K562 (cell line): ENCODE results near the gene LCLAT1. TPM values are rescaled to one million over a fixed set of nuclear protein-coding genes. Genes with fewer than 3 reads are reported as not detected.

Experiments
- ATF7 ChIP-seq: fragments of 450-650 bp; IDR thresholded peaks from 2 replicates; pipeline ENCODE4 v1.7.1; 2014; ENCODE audit warnings: mild to moderate bottlenecking, moderate library complexity
- BACH1 ChIP-seq: fragments of 200-800 bp; sonication (Bioruptor generic); IDR thresholded peaks from 2 replicates; pipeline ENCODE4 v1.6.1; 2016; ENCODE audit warnings: missing genetic modification characterization, missing compliant biosample characterization
- KAT2B ChIP-seq: IDR thresholded peaks from one replicate; pipeline ENCODE4 v1.6.1; 2012; ENCODE audit warnings: low read depth, mild to moderate bottlenecking, control low read depth, inconsistent platforms, low read length, moderate library complexity
- MIER1 ChIP-seq: fragments of 450-650 bp; IDR thresholded peaks from 2 replicates; pipeline ENCODE4 v1.6.1; 2016; ENCODE audit warnings: antibody characterized with exemption, mild to moderate bottlenecking, low read depth
- MTA2 ChIP-seq: fragments of 450-650 bp; IDR thresholded peaks from 2 replicates; pipeline ENCODE4 v1.6.1; 2016; ENCODE audit warnings: low read depth
- MXD1 ChIP-seq: fragments of 250-450 bp; sonication (Bioruptor Pico); IDR thresholded peaks from 2 replicates; pipeline ENCODE4 v1.8.0; 2021; ENCODE audit warnings: borderline replicate concordance, mild to moderate bottlenecking, moderate library complexity; ENCODE audit not compliant: poor library complexity, severe bottlenecking
- PCBP2 ChIP-seq: fragments of 200-400 bp; formaldehyde crosslinking; IDR thresholded peaks from 2 replicates; pipeline ENCODE4 v1.6.1; 2018; ENCODE audit warnings: low read length, low read depth, mild to moderate bottlenecking, moderate library complexity; ENCODE audit not compliant: poor library complexity, severe bottlenecking
- POLR2G ChIP-seq: fragments of 200-400 bp; formaldehyde crosslinking; IDR thresholded peaks from 2 replicates; pipeline ENCODE4 v1.6.1; 2017; ENCODE audit warnings: low read depth, mild to moderate bottlenecking, antibody characterized with exemption, low read length, moderate library complexity
- PRDM10 ChIP-seq: fragments of 450-650 bp; IDR thresholded peaks from 2 replicates; pipeline ENCODE4 v1.6.1; 2018; ENCODE audit not compliant: partially characterized antibody
- PRPF4 ChIP-seq: fragments of 200-400 bp; formaldehyde crosslinking; IDR thresholded peaks from one replicate; pipeline ENCODE4 v1.6.1; 2017; ENCODE audit warnings: low read length, low read depth, mild to moderate bottlenecking; ENCODE audit not compliant: insufficient read depth, poor library complexity, severe bottlenecking
- RFX1 ChIP-seq: fragments of 450-650 bp; IDR thresholded peaks from 2 replicates; pipeline ENCODE4 v1.6.1; 2016; ENCODE audit warnings: mild to moderate bottlenecking, moderate library complexity
- SIN3B ChIP-seq: fragments of 450-650 bp; IDR thresholded peaks from 2 replicates; pipeline ENCODE4 v1.6.1; 2017; ENCODE audit warnings: low read depth, mild to moderate bottlenecking, moderate library complexity
- TOE1 ChIP-seq, 2 experiments: fragments of 450-650 bp in 1 of 2; sonication (generic) in 1 of 2; formaldehyde crosslinking in 1 of 2; IDR thresholded peaks; 2 replicates each; pipeline versions ENCODE4 v1.7.1 to v1.8.0; 2016 to 2022; ENCODE audit warnings: borderline replicate concordance in 2 of 2, mild to moderate bottlenecking in 2 of 2, antibody characterized with exemption in 1 of 2, inconsistent platforms in 1 of 2, low read depth in 1 of 2, missing genetic modification reagents in 1 of 2, moderate library complexity in 1 of 2
- XRCC5 ChIP-seq: fragments of 200-400 bp; formaldehyde crosslinking; IDR thresholded peaks from 2 replicates; pipeline ENCODE4 v1.6.1; 2017; ENCODE audit warnings: low read depth, mild to moderate bottlenecking, low read length
- ZNF174 ChIP-seq: fragments of 250-450 bp; sonication (Bioruptor Pico); IDR thresholded peaks from 2 replicates; pipeline ENCODE4 v1.4.0; 2020; ENCODE audit warnings: mild to moderate bottlenecking
- ZNF551 ChIP-seq: fragments of 250-450 bp; sonication (Bioruptor Pico); IDR thresholded peaks from 2 replicates; pipeline ENCODE4 v1.5.0; 2021; ENCODE audit warnings: mild to moderate bottlenecking, moderate library complexity
- ZNF561 ChIP-seq: fragments of 450-650 bp; formaldehyde crosslinking; conservative IDR thresholded peaks from 2 replicates; pipeline ENCODE4 v1.4.0; 2020; ENCODE audit warnings: mild to moderate bottlenecking, moderate library complexity
- ZNF696 ChIP-seq: fragments of 250-450 bp; sonication (Bioruptor Pico); conservative IDR thresholded peaks from 2 replicates; pipeline ENCODE4 v1.4.0; 2020; ENCODE audit warnings: mild to moderate bottlenecking, moderate library complexity
- ZSCAN29 ChIP-seq: fragments of 450-650 bp; IDR thresholded peaks from 2 replicates; pipeline ENCODE4 v1.6.1; 2017
- polyA plus RNA-seq, 8 experiments: library from polyadenylated mRNA; depleted of rRNA in 4 of 8; stranded (reverse) in 5 of 8; unstranded in 3 of 8; fragments of >200 nt; fragmentation: Nextera tagmentation in 2 of 8; fragmentation: Illumina TruSeq in 1 of 8; extraction: Ambion mirVana in 2 of 8; extraction: Trizol in 1 of 8; gene quantifications; 2 replicates each; pipeline versions ENCODE4 v1.2.1 to v1.2.3, GENCODE V29; 2011 to 2014; ENCODE audit warnings: inconsistent platforms in 1 of 8, missing spikeins in 1 of 8
- total RNA-seq, 7 experiments: library from RNA; depleted of rRNA in 6 of 7; stranded (reverse); fragments of >200 nt in 6 of 7; fragmentation: Illumina TruSeq in 2 of 7; extraction: Trizol in 2 of 7; gene quantifications; 2 replicates each; pipeline versions ENCODE4 v1.2.1 to v1.2.3, GENCODE V29; 2011 to 2021; ENCODE audit warnings: low replicate concordance in 1 of 7
- TF ChIP-seq, protein P1 (sequence below): sonication (generic); IDR thresholded peaks from 2 replicates; pipeline ENCODE4 v1.6.1; 2016

LCLAT1 gene
- total and polyA plus RNA-seq, 9 of the 15 experiments (the other 6 are each of a cell fraction or from before 2014, with no cell fraction given): 8.9 to 63.3 (median 25.4) TPM

GRCh38 chr2:30447149-30448045 is at the start of gene LCLAT1 (continued):
- TF ChIP-seq POLR2G (peak; percentile 89), PRPF4 (no peak), ATF7 (peak; percentile 72), ZNF696 (CRISPR knock-in tag) (no peak), KAT2B (no peak), MTA2 (no peak; the same call in 1 of the 2 replicates), RFX1 (peak; percentile 67), XRCC5 (no peak), SIN3B (peak; percentile 89), PCBP2 (no peak), ZNF551 (CRISPR knock-in tag) (no peak), ZSCAN29 (no peak), BACH1 (no peak), ZNF561 (CRISPR knock-in tag) (no peak), PRDM10 (peak; percentile 1), TOE1 (IDR thresholded peaks at IDR 0.05; ENCODE audit: borderline replicate concordance) (peak; percentile 23; the same call in 1 of the 2 replicates), TOE1 (CRISPR knock-in tag; IDR thresholded peaks at IDR 0.05; ENCODE audit: borderline replicate concordance, low read depth) (no peak), MXD1 (CRISPR knock-in tag) (no peak), ZNF174 (no peak), MIER1 (no peak)
- TF ChIP-seq, protein P1, sequence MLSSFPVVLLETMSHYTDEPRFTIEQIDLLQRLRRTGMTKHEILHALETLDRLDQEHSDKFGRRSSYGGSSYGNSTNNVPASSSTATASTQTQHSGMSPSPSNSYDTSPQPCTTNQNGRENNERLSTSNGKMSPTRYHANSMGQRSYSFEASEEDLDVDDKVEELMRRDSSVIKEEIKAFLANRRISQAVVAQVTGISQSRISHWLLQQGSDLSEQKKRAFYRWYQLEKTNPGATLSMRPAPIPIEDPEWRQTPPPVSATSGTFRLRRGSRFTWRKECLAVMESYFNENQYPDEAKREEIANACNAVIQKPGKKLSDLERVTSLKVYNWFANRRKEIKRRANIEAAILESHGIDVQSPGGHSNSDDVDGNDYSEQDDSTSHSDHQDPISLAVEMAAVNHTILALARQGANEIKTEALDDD: no peak
